Thyroid gland (tissue), 4 donors: ENCODE measurements around the gene RPP38.

Source experiments
- CTCF ChIP-seq, 6 experiments: fragments of 200-600 bp in 3 of 6; fragments of 450-650 bp in 3 of 6; sonication (generic) in 3 of 6; IDR thresholded peaks; one replicate each; pipeline ENCODE4 v1.5.1; 2016 to 2019; ENCODE audit warnings: antibody characterized with exemption in 6 of 6, mild to moderate bottlenecking in 2 of 6, inconsistent platforms in 1 of 6, moderate library complexity in 1 of 6
- POLR2A ChIP-seq, 2 donors: fragments of 450-650 bp; IDR thresholded peaks; one replicate each; pipeline ENCODE4 v1.6.1; 2017; ENCODE audit warnings: antibody characterized with exemption in 2 of 2, mild to moderate bottlenecking in 2 of 2, moderate library complexity in 1 of 2

DNA sequence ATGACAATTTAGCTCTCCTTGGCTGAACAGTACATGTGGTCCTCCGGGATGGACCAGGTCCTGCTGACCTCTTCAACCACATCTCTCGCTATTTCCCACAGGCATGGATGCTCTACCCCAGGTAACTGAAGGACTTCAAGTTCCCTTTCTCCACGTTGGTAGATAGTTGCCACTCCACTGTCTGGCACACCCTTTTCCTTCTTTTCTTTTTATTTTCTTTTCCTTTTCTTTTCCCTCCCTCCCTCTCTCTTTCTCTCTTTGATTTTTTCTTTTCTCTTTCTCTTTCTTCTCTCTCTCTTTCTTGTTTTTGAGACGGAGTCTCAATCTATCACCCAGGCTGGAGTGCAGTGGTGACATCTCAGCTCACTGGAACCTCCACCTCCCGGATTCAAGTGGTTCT, 5.7 kb upstream of the RPP38 start:
- TF ChIP-seq CTCF (IDR thresholded peaks at IDR 0.05) (no peak), POLR2A (IDR thresholded peaks at IDR 0.05) (no peak)
